ENCODE results near the gene RTP3.

The RTP3 gene

DNA sequence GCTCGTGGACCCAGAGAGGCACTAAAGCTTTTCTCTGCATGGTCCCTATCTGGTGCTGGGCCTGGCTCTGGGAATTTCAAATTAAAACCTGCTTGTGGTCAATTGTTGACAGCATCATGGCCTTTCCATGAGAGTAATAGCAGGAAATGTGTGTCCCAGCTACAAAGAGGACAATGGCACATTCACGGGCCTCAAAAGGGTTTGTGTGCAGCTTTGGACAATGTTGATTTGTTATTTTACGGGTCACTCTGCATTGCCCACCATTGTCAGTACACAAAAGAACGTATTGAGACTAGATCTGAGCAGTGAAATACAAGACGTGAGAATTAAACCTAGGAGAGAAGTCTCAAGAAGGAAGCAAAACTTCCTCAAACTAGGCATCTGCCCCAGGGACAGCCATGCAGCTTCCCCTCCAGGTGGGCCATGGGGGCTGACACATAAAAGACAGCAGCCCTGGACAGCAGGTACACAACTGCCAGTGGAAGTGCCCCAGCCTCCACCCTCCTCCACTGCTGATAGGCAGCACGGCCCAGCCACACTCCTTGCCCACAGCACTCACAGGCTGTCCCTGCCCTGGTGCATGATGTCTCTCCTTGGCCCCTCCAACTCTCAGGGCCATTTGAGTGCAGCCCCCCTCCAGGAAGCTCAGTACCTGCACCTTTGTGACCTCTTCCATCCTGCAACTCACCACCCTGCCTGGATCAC lies 17.1 kb upstream of the RTP3 start:
- no peak for DNase-seq
- no peak overlapping the region for H3K4me3 ChIP-seq (ENCODE audit: insufficient read depth, low read depth, low read length, poor library complexity, severe bottlenecking)
- H3K4me1 ChIP-seq (ENCODE audit: control insufficient read depth, insufficient read depth, low read length, poor library complexity, severe bottlenecking) = no peaks in the 10 kb centered on the region
- H3K9me3 ChIP-seq (ENCODE audit: control insufficient read depth, low read length) = no peaks in the 10 kb centered on the region
- H3K36me3 ChIP-seq (ENCODE audit: control insufficient read depth, insufficient read depth, low read length) = no peaks in the 10 kb centered on the region
- no peak overlapping the region for H3K27ac ChIP-seq (ENCODE audit: insufficient read depth, low read length, poor library complexity, severe bottlenecking)
- no peaks in the 10 kb centered on the region for H3K27me3 ChIP-seq (replicated peaks; ENCODE audit: control insufficient read depth, insufficient read depth, low read length, poor library complexity, severe bottlenecking)

DNA sequence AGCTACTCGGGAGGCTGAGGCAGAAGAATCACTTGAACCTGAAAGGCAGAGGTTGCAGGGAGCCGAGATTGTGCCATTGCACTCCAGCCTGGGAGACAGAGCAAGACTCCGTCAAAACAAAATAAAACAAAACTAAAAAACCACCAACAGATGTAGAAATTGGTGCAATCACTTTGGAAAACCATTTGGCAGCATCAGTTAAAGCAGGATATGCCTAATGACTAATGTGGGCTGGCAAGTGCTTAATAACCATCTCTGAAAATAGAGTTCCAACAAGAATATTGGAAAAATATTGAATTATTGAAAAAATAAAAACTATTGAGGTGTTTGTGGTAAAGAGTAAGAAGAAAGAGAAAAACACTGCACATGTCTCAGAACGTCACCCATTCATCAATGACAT lies 16.1 kb upstream of the RTP3 start:
- no peaks in the 10 kb centered on the region for H3K27me3 ChIP-seq (replicated peaks; ENCODE audit: control insufficient read depth, insufficient read depth, low read length, poor library complexity, severe bottlenecking)

DNA sequence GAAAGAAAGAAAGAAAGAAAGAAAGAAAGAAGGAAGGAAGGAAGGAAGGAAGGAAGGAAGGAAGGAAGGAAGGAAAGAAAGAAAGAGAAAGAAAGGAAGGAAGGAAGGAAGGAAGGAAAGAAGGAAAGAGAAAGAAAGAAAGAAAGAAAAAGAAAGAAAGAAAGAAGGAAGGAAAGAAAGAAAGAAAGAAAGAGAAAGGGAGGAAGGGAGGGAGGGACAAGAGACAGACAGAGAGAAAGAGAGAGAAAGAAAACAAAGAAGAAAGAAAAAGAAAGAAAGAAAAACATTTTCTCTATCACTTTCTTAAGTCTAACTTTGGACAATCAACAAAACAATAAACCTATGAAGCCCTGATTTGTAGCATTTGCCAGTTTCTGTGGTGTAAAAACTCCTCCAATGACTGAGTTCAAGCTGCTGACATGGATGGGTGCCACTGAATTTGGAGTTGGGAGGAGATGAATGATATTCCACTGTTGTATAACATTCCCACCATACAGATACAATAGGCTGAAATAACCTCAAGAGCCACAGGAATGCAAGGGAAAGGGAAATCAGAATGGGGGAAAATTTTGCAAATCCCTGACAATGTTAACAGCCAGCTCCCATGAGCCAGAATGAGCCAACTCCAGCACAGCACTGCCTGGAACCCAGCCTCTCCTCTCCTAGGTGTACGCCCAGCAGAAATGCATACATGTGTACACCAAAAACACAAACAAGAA lies 15.0 kb upstream of the RTP3 start:
- no peak overlapping the region for H3K4me3 ChIP-seq (ENCODE audit: insufficient read depth, low read depth, low read length, poor library complexity, severe bottlenecking)
- H3K27me3 ChIP-seq (replicated peaks; ENCODE audit: control insufficient read depth, insufficient read depth, low read length, poor library complexity, severe bottlenecking) = no peaks in the 10 kb centered on the region
- no peaks in the 10 kb centered on the region for H3K9me3 ChIP-seq (ENCODE audit: control insufficient read depth, low read length)
- no peak overlapping the region for H3K27ac ChIP-seq (ENCODE audit: insufficient read depth, low read length, poor library complexity, severe bottlenecking)
- H3K36me3 ChIP-seq (ENCODE audit: control insufficient read depth, insufficient read depth, low read length) = no peaks in the 10 kb centered on the region
- no peak for DNase-seq
- no peaks in the 10 kb centered on the region for H3K4me1 ChIP-seq (ENCODE audit: control insufficient read depth, insufficient read depth, low read length, poor library complexity, severe bottlenecking)

More for the DNA sequence above, 16.1 kb upstream of the RTP3 start:
- no peak overlapping the region for H3K27ac ChIP-seq (ENCODE audit: insufficient read depth, low read length, poor library complexity, severe bottlenecking)
- DNase-seq = no peak
- no peaks in the 10 kb centered on the region for H3K36me3 ChIP-seq (ENCODE audit: control insufficient read depth, insufficient read depth, low read length)
- H3K4me3 ChIP-seq (ENCODE audit: insufficient read depth, low read depth, low read length, poor library complexity, severe bottlenecking) = no peak overlapping the region
- no peaks in the 10 kb centered on the region for H3K9me3 ChIP-seq (ENCODE audit: control insufficient read depth, low read length)
- H3K4me1 ChIP-seq (ENCODE audit: control insufficient read depth, insufficient read depth, low read length, poor library complexity, severe bottlenecking) = no peaks in the 10 kb centered on the region

DNA sequence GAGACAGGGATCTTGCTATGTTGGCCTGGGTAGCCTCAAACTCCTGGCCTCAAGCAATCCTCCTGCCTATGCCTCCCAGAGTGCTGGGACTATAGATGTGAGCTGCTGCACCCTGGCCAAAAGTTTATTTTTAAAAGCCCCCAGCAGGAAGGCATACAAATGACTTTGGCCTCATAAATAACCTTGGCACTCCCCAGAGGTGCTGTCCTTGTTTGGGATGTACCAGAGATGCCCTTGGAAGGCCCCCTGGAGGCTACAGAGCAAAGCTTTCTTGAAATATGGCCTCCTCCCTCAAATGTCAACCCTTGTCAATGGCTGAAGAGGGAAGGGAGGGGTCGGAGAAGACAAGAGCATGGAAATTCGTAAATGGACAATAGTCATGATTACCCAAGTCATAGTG lies 14.0 kb upstream of the RTP3 start:
- H3K27ac ChIP-seq (ENCODE audit: insufficient read depth, low read length, poor library complexity, severe bottlenecking) = no peak overlapping the region
- DNase-seq = no peak
- H3K4me1 ChIP-seq (ENCODE audit: control insufficient read depth, insufficient read depth, low read length, poor library complexity, severe bottlenecking) = peaks cover 3% of the 10 kb centered on the region
- H3K9me3 ChIP-seq (ENCODE audit: control insufficient read depth, low read length) = no peaks in the 10 kb centered on the region
- no peak overlapping the region for H3K4me3 ChIP-seq (ENCODE audit: insufficient read depth, low read depth, low read length, poor library complexity, severe bottlenecking)
- no peaks in the 10 kb centered on the region for H3K36me3 ChIP-seq (ENCODE audit: control insufficient read depth, insufficient read depth, low read length)
- H3K27me3 ChIP-seq (replicated peaks; ENCODE audit: control insufficient read depth, insufficient read depth, low read length, poor library complexity, severe bottlenecking) = no peaks in the 10 kb centered on the region

DNA sequence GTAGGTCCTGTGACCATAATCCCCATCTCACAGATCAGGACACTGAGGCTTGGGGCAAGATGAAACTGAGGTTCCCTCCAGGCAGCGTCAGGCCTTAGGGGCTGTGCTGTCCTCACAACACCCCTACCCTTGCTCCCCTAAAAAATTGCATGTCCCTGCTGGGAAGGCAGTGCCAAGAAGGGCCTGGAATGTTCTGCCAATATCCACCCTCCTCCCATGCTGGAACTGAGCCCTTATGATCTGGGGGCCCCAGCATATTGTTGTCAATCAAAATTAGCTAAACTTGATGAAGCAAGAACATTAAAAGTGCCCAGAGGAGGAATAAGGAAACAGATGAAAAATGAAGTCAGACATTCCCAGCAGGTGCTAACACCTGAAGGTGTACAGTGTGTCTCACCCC lies 13.4 kb upstream of the RTP3 start:
- no peaks in the 10 kb centered on the region for H3K36me3 ChIP-seq (ENCODE audit: control insufficient read depth, insufficient read depth, low read length)

DNA sequence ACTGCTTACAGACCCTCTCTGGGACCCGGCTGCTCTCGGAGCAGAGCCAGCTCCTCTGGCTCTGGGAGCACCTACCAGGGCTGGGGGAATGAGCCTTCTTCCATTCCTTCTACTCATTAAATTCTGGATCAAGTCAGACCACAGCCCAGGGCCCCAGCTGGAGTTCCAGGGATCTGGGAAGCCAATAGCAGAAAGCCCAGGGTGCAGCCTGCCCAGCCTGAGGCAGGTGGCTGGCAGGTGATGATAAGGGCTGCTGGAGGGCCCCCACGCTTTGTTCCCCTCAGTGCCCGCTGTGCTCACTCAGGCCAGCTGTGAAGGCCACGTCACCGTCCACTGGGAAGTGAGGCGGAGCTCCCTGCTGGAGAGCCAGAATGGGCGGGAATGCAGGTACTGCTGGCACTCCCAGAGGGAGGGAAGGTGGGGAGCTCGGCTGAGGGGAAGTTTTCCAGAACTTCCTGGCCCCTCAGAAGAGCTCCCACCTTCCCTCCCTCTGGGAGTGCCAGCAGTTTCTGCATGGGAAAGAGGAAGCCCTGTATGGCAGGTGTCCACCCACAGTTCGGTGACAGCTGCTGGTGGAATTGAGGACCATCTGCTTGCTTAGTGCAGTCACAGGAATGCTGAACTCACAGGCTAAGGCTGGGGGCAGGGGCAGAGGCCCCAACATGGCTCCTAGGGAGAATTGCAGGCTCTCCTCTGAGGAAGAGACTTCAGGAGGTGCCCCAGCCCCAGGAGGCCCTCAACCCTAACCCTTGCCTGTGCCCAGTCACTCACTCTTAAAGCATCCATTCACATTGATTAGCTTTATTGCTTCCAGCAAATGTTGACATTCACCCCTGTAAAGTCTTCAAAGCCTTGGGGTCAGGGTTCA lies 12.6 kb upstream of the RTP3 start:
- Histone ChIP-seq H3K4me1 (ENCODE audit: control insufficient read depth, insufficient read depth, low read length, poor library complexity, severe bottlenecking) (peaks cover 10% of the 10 kb centered on the region), H3K27ac (ENCODE audit: insufficient read depth, low read length, poor library complexity, severe bottlenecking) (no peak overlapping the region), H3K9me3 (ENCODE audit: control insufficient read depth, low read length) (no peaks in the 10 kb centered on the region), H3K36me3 (ENCODE audit: control insufficient read depth, insufficient read depth, low read length) (no peaks in the 10 kb centered on the region), H3K27me3 (replicated peaks; ENCODE audit: control insufficient read depth, insufficient read depth, low read length, poor library complexity, severe bottlenecking) (no peaks in the 10 kb centered on the region), H3K4me3 (ENCODE audit: insufficient read depth, low read depth, low read length, poor library complexity, severe bottlenecking) (no peak overlapping the region)
- DNase-seq = no peak

More for the DNA sequence above, 13.4 kb upstream of the RTP3 start:
- no peaks in the 10 kb centered on the region for H3K27me3 ChIP-seq (replicated peaks; ENCODE audit: control insufficient read depth, insufficient read depth, low read length, poor library complexity, severe bottlenecking)
- H3K4me3 ChIP-seq (ENCODE audit: insufficient read depth, low read depth, low read length, poor library complexity, severe bottlenecking) = no peak overlapping the region
- DNase-seq = no peak
- H3K27ac ChIP-seq (ENCODE audit: insufficient read depth, low read length, poor library complexity, severe bottlenecking) = no peak overlapping the region
- peaks cover 8% of the 10 kb centered on the region for H3K4me1 ChIP-seq (ENCODE audit: control insufficient read depth, insufficient read depth, low read length, poor library complexity, severe bottlenecking)
- H3K9me3 ChIP-seq (ENCODE audit: control insufficient read depth, low read length) = no peaks in the 10 kb centered on the region

DNA sequence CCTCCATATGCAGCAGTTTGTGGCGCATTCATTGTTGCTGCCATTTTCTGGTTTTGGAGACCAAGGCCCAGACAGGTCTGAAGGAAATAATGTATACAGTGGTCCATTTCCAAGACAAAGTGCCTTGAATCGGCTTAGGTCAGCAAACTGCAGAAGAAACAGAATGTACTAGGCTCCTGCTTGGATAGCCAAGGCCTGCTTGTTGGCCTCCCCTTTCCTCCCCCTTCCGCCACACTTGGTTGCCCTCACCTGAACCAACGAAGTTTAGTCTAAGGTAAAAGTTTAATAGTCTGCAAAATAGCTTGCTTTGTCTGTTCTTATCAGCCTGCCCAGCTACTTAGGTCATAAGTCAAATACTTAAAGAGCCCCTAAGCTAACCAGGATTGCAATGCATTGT lies 12.0 kb upstream of the RTP3 start:
- peaks cover 10% of the 10 kb centered on the region for H3K4me1 ChIP-seq (ENCODE audit: control insufficient read depth, insufficient read depth, low read length, poor library complexity, severe bottlenecking)
- H3K4me3 ChIP-seq (ENCODE audit: insufficient read depth, low read depth, low read length, poor library complexity, severe bottlenecking) = no peak overlapping the region
- no peaks in the 10 kb centered on the region for H3K9me3 ChIP-seq (ENCODE audit: control insufficient read depth, low read length)
- no peak overlapping the region for H3K27ac ChIP-seq (ENCODE audit: insufficient read depth, low read length, poor library complexity, severe bottlenecking)
- no peaks in the 10 kb centered on the region for H3K27me3 ChIP-seq (replicated peaks; ENCODE audit: control insufficient read depth, insufficient read depth, low read length, poor library complexity, severe bottlenecking)
- DNase-seq = no peak
- H3K36me3 ChIP-seq (ENCODE audit: control insufficient read depth, insufficient read depth, low read length) = no peaks in the 10 kb centered on the region

DNA sequence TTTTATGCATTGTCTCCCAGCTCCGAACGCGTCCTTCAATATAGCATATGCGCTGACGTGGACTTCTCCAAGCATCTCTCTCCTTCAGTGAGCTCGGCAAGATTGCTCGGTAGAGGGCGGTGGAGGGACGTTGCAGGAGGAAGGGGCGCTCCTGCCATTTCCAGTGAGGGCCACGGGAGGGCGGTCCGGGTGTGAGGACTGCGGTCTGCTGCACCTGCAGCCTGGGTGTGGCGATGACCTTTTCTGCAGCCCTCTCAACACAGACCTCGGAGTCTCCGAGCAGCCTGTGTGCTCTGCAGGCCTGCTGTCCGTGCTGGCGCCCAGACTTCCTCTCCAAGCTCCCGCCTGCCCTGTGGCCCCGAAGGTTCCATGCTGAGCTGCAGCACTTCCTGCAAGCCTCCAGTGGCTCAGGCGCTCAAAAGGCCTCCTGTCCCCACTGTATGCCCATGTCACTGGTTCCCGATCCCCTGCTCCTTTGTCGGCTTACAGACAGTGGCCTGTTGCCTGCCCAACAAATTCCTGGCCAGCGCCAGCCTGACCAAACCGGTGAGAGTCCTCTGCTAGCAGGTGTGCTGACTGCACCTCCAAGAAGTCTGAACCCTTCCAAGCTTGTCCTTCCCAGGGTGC lies 8.9 kb upstream of the RTP3 start:
- Histone ChIP-seq H3K36me3 (ENCODE audit: control insufficient read depth, insufficient read depth, low read length) (no peaks in the 10 kb centered on the region), H3K9me3 (ENCODE audit: control insufficient read depth, low read length) (no peaks in the 10 kb centered on the region), H3K4me1 (ENCODE audit: control insufficient read depth, insufficient read depth, low read length, poor library complexity, severe bottlenecking) (peaks cover 10% of the 10 kb centered on the region), H3K4me3 (ENCODE audit: insufficient read depth, low read depth, low read length, poor library complexity, severe bottlenecking) (peak overlapping the region; percentile 40), H3K27me3 (replicated peaks; ENCODE audit: control insufficient read depth, insufficient read depth, low read length, poor library complexity, severe bottlenecking) (no peaks in the 10 kb centered on the region), H3K27ac (ENCODE audit: insufficient read depth, low read length, poor library complexity, severe bottlenecking) (no peak overlapping the region)
- DNase-seq = peak; percentile 79 to 84 (median 80)

DNA sequence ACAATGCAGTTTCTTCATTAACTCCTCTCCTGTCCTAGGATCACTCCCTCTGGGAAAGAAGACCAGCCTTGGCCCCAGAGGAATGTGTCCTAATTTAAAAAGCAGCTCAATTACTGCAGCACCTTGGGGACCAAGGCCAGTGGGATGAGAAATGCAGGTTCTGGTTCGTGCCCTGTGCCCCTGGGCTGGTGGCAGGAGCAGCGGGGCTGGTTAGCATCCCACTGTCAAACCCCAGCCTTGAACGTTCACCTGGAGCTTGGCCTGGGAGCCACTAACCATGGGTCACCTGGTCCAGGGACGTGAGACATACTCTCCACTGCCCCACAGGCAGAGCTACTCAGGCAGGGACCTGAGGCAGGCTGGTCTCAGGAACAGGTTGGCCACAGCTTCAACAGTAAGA lies 8.4 kb upstream of the RTP3 start:
- H3K4me3 ChIP-seq (ENCODE audit: insufficient read depth, low read depth, low read length, poor library complexity, severe bottlenecking) = no peak overlapping the region
- no peaks in the 10 kb centered on the region for H3K9me3 ChIP-seq (ENCODE audit: control insufficient read depth, low read length)
- no peak overlapping the region for H3K27ac ChIP-seq (ENCODE audit: insufficient read depth, low read length, poor library complexity, severe bottlenecking)
- no peak for DNase-seq
- H3K4me1 ChIP-seq (ENCODE audit: control insufficient read depth, insufficient read depth, low read length, poor library complexity, severe bottlenecking) = peaks cover 10% of the 10 kb centered on the region
- H3K27me3 ChIP-seq (replicated peaks; ENCODE audit: control insufficient read depth, insufficient read depth, low read length, poor library complexity, severe bottlenecking) = no peaks in the 10 kb centered on the region
- no peaks in the 10 kb centered on the region for H3K36me3 ChIP-seq (ENCODE audit: control insufficient read depth, insufficient read depth, low read length)
